ENCODE results near the gene GAL3ST2. TPM values are rescaled to one million over a fixed set of nuclear protein-coding genes. Genes with fewer than 3 reads are reported as not detected.

GAL3ST2 gene
- total RNA-seq, 1 experiment from 2014 or later, result 6.8 TPM

DNA sequence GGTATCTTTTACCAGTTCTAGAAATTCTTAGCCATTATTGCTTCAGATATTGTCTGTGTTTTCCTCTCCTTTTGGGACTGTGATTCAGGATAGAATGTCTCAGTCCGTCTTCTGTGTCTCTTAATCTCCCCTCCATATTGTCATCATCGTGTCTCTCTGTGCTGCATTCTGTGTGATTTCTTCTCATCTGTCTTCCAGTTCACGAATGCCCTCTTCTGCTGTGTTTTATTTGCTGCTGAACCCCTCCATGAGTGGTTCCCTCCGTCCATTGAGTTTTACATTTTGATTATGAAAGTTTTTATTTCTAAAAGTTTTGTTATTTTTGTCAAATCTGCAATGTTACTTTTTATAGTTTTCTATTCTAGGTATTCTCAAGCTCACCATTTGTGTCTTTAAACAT is 30.5 kb upstream of the GAL3ST2 start:
- Mint-ChIP-seq H3K27me3 (ENCODE audit: insufficient read depth, unreplicated experiment) (no peaks in the 10 kb centered on the region), H3K36me3 (ENCODE audit: insufficient read depth, unreplicated experiment) (peaks cover 33% of the 10 kb centered on the region), H3K9me3 (ENCODE audit: unreplicated experiment) (peaks cover 14% of the 10 kb centered on the region), H3K4me3 (ENCODE audit: unreplicated experiment) (no peak overlapping the region), H3K27ac (ENCODE audit: unreplicated experiment) (no peak overlapping the region), H3K4me1 (ENCODE audit: low read depth, unreplicated experiment) (no peaks in the 10 kb centered on the region)
- no peaks in the 10 kb centered on the region for H3K4me1 ChIP-seq
- CTCF ChIA-PET, result no interaction called here
- intact Hi-C loops (cut with micrococcal nuclease; ENCODE audit: unreplicated experiment), result no loop called here
- no peaks in the 10 kb centered on the region for H3K9me3 ChIP-seq
- DNase-seq, result no peak
- no peaks in the 10 kb centered on the region for H3K27me3 ChIP-seq (replicated peaks; ENCODE audit: control insufficient read depth, insufficient read depth, low read length)
- H3K4me3 ChIP-seq (ENCODE audit: low read depth, low read length), result no peak overlapping the region
- no peak for TF ChIP-seq CTCF (IDR thresholded peaks at IDR 0.05; ENCODE audit: insufficient read depth in 1 of 2, low read depth in 1 of 2, low read length in 1 of 2, severe bottlenecking in 1 of 2, unreplicated experiment in 1 of 2)
- H3K36me3 ChIP-seq (ENCODE audit: control insufficient read depth, insufficient read depth, low read length), result peaks cover 2% of the 10 kb centered on the region
- POLR2A ChIA-PET, result no interaction called here
- no TSS peak for BruUV-seq (replicated peaks)

DNA sequence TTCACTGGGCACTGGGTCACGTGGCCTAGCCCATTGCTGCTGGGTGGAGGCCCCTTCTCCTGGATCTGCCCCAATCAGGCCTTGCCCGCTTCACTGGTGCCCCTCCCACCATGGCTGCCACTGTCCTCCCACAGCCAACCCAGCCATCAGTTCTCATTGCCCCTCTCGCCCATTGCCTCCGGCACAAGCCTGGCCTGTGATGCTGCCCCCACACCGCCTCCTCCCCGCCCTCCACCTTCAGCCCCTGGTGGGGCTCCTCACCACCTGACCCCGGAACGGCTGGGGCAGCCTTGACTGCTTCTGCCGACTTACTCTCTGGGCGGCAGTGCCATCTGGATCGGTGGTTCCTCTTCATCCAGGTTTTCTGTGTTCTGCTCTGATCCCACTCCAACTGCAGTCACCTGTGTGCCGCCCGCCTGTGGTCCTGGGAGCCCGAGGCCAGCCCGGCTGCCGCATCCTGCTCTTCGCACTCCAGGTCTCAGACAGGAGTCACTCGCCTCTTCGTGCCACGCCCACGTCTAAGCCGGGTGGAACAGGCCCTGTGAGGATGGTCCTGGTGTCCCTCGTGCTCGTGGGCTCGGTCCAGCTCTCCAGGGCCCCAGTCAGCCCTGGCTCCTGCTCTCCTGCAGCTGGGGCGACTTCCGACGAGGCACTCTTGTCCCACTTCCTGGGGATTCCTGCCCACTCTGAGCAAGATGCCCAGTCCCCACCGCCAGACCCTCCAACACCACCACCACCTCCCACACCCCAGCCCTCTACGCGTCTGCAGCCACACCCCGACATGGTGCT is 28.0 kb upstream of the GAL3ST2 start:
- H3K36me3 ChIP-seq (ENCODE audit: control insufficient read depth, insufficient read depth, low read length), result peaks cover 2% of the 10 kb centered on the region; the same call in 1 of the 2 replicates
- Mint-ChIP-seq H3K4me3 (ENCODE audit: unreplicated experiment) (no peak overlapping the region), H3K27ac (ENCODE audit: unreplicated experiment) (no peak overlapping the region), H3K27me3 (ENCODE audit: insufficient read depth, unreplicated experiment) (no peaks in the 10 kb centered on the region), H3K4me1 (ENCODE audit: low read depth, unreplicated experiment) (no peaks in the 10 kb centered on the region), H3K9me3 (ENCODE audit: unreplicated experiment) (peaks cover 14% of the 10 kb centered on the region), H3K36me3 (ENCODE audit: insufficient read depth, unreplicated experiment) (peaks cover 38% of the 10 kb centered on the region)
- no TSS peak for BruUV-seq (replicated peaks)
- H3K4me3 ChIP-seq (ENCODE audit: low read depth, low read length), result no peak overlapping the region
- CTCF ChIA-PET, result no interaction called here
- no peak for DNase-seq
- H3K4me1 ChIP-seq, result no peaks in the 10 kb centered on the region
- POLR2A ChIA-PET, result no interaction called here
- intact Hi-C loops (cut with micrococcal nuclease; ENCODE audit: unreplicated experiment), result no loop called here
- H3K27me3 ChIP-seq (replicated peaks; ENCODE audit: control insufficient read depth, insufficient read depth, low read length), result no peaks in the 10 kb centered on the region
- H3K9me3 ChIP-seq, result no peaks in the 10 kb centered on the region
- no peak for TF ChIP-seq CTCF (IDR thresholded peaks at IDR 0.05; ENCODE audit: insufficient read depth in 1 of 2, low read depth in 1 of 2, low read length in 1 of 2, severe bottlenecking in 1 of 2, unreplicated experiment in 1 of 2)

DNA sequence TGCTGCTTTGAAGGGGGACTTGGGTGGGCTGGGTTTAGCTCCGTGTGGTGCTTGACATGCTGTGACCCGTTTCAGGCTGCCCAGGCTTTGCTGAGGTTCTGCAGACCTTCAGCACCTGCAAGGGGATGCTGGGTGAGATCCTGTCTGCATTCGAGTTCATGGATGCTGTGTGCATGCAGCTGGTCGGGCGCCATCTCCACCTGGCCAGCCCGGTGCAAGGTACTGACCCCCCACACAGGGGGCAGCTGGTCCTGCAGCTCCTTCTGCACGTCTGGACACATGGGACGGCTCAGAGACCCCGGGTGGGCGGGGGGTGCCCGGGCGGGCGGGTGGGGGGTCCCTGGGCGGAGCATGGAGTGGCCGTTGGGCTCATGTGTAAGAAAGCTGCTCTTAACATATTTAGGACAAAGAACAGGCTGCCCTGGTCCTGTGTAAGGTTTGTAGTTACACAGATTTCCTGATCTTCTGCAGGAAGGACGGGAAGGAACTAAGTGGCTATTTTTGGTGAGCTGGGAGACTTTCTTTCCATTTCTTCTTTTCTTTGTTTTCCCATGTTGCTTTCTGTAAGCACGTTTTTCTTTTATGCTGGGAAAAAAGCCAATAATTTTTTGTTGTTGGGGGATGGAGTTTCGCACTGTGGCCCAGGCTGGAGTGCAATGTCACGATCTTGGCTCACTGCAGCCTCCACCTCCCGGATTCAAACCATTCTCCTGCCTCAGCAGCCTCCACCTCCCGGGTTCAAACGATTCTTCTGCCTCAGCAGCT is 26.4 kb upstream of the GAL3ST2 start:
- no peak overlapping the region for H3K4me3 ChIP-seq (ENCODE audit: low read depth, low read length)
- no peak overlapping the region for H3K27ac Mint-ChIP-seq (ENCODE audit: unreplicated experiment)
- no peaks in the 10 kb centered on the region for H3K4me1 ChIP-seq
- ChIA-PET POLR2A (no interaction called here), CTCF (no interaction called here)
- H3K4me1 Mint-ChIP-seq (ENCODE audit: low read depth, unreplicated experiment), result no peaks in the 10 kb centered on the region
- intact Hi-C loops (cut with micrococcal nuclease; ENCODE audit: unreplicated experiment), result no loop called here
- peaks cover 2% of the 10 kb centered on the region; the same call in 1 of the 2 replicates for H3K36me3 ChIP-seq (ENCODE audit: control insufficient read depth, insufficient read depth, low read length)
- no peak for DNase-seq
- no peaks in the 10 kb centered on the region for H3K27me3 ChIP-seq (replicated peaks; ENCODE audit: control insufficient read depth, insufficient read depth, low read length)
- H3K4me3 Mint-ChIP-seq (ENCODE audit: unreplicated experiment), result no peak overlapping the region
- no TSS peak for BruUV-seq (replicated peaks)
- no peak for TF ChIP-seq CTCF (IDR thresholded peaks at IDR 0.05; ENCODE audit: insufficient read depth in 1 of 2, low read depth in 1 of 2, low read length in 1 of 2, severe bottlenecking in 1 of 2, unreplicated experiment in 1 of 2)
- no peaks in the 10 kb centered on the region for H3K27me3 Mint-ChIP-seq (ENCODE audit: insufficient read depth, unreplicated experiment)
- H3K9me3 ChIP-seq, result no peaks in the 10 kb centered on the region
- peaks cover 42% of the 10 kb centered on the region for H3K36me3 Mint-ChIP-seq (ENCODE audit: insufficient read depth, unreplicated experiment)
- peaks cover 13% of the 10 kb centered on the region for H3K9me3 Mint-ChIP-seq (ENCODE audit: unreplicated experiment)

Measured in Caco-2 (cell line).